Activated CD4-positive, alpha-beta T cell treated with anti-CD3 and anti-CD28 coated beads for 48 hours (primary cell): Measurements from ENCODE around the gene PSMG1.
A peak's percentile ranks its signal among the peaks of the same experiment; 100 is the strongest.
"Not testable (repeated sequence)": the region's sequence is repeated elsewhere in the genome, so short reads cannot be mapped to it uniquely, and the experiment has no call there.

ENCODE experiments used
- DNase-seq: peaks from one replicate; pipeline ENCODE4 v3.0.0-alpha.2; 2020

Gene PSMG1

GRCh38 chr21:39187141-39187540 is 3.9 kb upstream of the PSMG1 start:
- DNase-seq, result no peak

DNA sequence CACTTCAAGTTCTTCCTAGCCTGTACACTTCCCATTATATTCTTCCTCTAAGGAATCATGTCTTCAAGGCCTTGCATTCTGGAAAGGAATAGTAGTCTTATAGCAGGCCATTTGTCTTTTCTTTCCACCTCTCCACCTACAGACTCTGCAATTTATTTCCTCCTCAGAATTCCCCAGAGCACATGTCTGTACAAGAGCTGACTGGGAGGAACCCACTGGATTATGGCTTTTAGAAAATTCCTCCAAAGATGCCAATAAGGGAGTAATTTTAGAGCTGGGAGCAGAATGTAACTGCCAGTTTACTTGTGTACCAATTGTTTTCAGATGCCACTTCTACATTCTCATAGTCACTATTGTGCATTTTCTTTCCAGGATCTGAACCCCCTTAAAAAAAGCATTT is 3.4 kb upstream of the PSMG1 start:
- DNase-seq, result no peak

- no peak for DNase-seq
These were observed 1.9 kb upstream of the PSMG1 start for GRCh38 chr21:39185157-39185556.

DNA sequence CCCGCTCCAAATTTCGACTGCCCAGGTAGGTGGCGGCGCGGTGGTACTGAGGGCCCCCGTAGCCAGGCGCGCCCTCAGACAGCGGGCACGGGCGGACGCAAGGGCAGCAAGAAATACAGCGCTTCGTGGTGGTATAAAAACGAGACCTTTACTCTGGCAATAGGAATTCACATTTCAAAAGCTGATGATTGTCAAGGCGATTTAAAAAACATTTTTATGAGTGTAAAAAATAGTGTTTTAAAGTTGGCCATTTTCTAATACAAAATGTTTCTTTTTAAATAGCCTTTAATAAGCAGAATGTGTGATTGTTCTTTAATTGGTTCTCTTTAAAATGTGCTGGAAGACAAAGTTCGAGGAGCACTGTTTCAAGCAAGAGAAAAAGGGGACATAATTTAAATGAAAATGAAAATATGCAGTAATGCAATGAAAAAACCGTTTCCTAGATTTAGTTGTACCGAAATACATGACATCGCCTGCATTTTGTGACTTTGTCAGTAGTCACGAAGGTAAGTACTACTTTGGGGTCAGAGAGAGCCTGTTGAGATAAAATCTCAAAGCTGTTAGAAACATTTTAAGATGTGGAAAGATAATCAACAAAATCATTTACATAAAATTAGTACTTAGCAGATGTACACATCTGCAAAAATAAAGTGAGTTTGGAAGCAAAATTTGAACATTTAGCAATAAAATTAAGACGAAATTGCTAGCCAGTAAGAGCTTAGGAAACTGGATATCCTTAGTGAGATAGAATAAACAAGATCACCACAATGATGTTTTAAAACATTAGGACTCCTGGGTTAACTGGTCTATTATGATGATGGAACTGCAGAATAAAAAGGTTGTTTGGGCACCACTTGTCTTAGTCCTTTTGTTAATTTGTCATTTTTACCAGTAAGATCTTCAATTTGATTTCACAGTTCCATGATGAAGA is 1.1 kb upstream of the PSMG1 start:
- no peak for DNase-seq

DNA sequence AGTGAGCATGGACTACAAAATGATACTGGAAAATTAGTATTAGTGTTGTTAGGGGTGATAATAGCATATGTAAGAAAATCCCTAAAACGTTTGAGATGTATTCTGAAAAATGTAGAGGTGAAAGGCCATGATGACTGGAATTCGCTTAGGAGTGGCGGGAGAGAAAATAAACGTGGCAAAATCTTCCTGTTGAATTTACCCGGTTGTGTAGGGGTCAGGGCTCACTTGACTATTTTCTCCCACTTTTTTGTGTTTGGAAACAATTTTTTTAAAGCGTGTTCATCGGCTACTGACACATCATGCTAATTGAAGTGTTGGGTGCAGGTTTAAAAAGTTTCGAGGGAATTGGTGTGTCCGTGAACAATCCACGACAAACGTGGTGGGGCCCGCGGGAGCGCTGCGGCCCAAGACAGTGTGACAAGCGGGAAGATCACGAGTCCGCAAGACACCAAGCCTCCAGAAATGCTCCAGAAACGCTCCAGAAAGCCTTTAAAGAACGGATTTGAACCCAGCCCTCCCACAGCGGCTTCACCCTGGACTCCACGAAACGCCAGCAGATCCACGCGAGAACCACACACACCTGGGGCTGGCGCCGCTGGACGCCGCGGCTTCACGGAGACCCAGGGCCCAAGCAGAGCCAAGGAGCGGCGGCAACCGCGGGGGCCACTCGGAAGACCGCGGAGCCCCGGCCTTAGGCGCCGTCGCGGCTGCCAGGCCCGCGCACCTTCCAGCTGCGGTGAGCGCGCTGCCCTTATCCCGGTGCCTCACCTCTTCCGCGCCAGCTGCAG is 573 bp downstream of the PSMG1 start:
- DNase-seq, result peak; percentile 27

DNA sequence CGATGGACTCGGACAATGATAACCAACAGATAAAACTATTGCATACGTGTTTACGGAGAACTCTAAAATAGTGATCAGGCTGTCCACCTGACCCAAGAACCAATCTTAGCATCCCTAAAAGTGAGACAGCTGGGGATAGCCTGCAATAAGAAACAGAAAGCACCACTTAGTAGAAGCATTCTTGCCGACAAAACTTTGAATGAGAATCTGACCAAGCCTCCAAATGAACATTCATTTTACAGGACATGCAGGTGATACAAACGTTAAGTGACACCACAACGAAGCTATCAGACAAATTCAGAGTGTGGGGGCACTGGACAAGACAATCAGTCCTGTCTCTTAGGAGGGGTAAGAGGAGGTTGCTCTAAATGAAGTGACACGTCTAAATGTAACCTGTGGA is 1.2 kb downstream of the PSMG1 start:
- no peak for DNase-seq

DNA sequence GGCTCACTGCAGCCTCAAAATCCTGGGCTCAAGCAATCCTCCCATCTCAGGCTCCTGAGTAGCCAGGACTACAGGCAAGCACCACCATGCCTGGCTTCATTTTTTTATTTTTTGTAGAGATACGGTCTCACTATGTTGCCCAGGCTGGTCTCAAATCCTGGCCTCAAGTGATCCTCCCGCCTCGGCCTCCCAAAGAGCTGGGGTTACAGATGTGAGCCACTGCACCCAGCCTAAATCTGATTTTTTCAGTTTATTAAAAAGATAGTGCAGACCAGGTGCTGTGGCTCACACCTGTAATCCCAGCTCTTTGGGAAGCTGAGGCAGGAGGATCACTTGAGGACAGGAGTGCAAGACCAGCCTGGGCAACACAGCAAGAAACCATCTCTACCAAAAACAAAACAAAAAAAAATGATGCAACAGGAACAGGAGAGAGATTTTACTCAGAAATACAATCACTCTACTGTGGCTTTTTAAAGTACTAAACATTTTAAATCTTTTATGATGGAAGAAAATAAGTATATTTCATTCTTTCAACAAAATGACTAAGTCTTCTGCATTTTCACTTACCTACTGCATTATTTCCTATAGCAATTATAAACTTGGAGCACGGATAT is 1.9 kb downstream of the PSMG1 start:
- no peak for DNase-seq

GRCh38 chr21:39180429-39181019 is 2.7 kb downstream of the PSMG1 start:
- DNase-seq, result no peak

DNA sequence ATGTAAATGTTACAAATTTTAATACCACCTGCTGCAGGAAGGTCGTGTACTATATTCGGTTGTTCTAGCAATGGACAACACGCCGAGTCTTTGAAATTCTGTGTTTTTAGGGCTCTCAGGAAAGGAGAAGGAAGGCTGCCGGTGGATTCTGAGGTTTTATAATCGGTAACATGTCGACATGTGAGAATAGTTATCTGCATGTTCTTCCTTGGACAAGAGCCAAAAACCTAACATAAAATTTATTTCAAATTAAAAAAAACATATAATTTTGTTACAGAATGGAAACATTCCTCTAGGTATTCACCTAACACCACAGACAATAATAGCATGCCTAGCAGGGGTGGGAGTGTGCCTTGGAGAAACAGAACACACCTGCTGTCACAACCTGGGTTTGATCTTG is 4.8 kb downstream of the PSMG1 start:
- no peak for DNase-seq

GRCh38 chr21:39176271-39176709 is 7.0 kb downstream of the PSMG1 start:
- DNase-seq, result no peak

GRCh38 chr21:39175665-39176064 is 7.6 kb downstream of the PSMG1 start:
- no peak for DNase-seq

GRCh38 chr21:39175154-39175553 is 8.1 kb downstream of the PSMG1 start:
- DNase-seq, result no peak

- no peak for DNase-seq
These were observed 9.3 kb downstream of the PSMG1 start for GRCh38 chr21:39173716-39174680.

DNA sequence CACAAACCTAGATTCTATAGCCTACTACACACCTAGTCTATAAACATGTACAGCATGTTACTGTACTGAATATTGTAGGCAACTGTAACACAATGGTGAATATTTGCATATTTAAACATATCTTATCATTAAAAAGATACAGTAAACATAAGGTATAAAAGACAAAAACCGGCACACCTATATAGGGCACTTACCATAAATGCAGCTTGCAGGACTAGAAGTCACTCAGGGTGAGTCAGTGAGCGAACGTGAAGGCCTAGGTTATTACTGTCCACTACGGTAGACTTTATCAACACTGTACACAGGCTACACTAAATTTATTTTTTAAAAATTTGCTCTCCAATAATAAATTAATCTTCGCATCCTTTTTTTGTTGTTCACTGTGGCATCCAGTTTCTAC is 13.3 kb downstream of the PSMG1 start:
- no peak for DNase-seq

- no peak for DNase-seq
These were observed 14.5 kb downstream of the PSMG1 start for GRCh38 chr21:39168800-39169199.

DNA sequence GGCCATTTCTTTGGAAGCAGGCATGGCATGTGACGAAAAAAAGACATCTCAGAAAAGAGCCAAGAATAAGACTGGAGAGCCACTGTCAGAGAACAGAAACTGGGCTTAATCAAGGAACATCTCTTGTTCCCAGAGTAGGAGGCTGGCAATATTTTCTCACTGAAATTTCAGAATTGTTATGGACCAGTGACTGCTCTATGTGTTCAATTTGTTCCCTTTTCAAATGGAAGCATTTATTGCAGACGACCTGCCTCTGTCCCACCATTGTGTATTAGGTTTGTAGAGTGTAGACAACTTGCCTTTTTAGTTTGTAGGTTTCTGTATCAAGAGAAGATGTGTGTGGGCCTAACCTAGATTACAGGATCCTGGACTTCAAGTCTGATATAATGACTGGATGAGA is 18.7 kb downstream of the PSMG1 start:
- DNase-seq, result no peak

GRCh38 chr21:39161064-39161463 is 22.2 kb downstream of the PSMG1 start:
- no peak for DNase-seq

DNA sequence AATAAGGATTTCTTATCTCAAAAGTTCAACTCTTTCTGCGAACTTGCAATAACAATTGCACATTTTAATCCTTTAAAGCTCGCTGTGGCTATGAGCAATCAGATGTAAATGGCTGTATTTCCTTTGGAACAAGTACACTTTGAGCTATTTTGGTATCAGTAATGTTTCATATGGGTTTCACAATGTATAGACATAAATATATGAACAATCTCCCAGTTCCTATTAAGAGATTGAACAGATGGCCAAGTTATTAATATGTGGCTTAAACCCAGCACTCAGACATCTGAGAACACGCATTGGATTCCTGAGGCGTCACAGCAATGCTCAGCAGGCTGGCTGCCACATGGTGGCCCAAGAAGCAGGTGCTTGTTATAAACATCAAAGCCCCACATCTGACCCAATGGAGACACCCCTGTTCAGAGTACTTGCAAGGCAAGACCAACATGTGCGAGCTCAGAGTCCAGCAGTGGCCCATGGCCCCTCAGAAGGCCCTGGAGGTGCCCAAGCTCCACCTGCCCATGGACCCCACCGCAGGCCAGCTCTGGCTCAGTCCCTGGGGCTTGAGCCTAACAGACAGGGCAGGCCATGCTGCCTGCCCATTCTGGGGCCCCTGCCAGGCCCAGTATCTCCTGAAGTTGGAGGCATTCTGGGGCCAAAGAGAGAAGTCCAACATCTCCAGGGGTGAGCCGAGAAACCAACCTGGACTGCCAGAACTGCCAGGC is 23.7 kb downstream of the PSMG1 start:
- DNase-seq, result no peak

DNA sequence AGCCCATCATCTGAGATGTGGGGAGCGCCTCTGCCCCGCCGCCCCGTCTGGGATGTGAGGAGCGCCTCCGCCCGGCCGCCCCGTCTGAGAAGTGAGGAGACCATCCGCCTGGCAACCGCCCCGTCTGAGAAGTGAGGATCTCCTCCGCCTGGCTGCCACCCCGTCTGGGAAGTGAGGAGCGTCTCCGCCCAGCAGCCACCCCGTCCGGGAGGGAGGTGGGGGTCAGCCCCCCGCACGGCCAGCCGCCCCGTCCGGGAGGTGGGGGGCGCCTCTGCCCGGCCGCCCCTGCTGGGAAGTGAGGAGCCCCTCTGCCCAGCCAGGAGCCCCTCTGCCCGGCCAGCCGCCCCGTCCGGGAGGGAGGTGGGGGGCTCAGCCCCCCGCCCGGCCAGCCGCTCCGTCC is 26.0 kb downstream of the PSMG1 start:
- DNase-seq, result not testable (repeated sequence)

DNA sequence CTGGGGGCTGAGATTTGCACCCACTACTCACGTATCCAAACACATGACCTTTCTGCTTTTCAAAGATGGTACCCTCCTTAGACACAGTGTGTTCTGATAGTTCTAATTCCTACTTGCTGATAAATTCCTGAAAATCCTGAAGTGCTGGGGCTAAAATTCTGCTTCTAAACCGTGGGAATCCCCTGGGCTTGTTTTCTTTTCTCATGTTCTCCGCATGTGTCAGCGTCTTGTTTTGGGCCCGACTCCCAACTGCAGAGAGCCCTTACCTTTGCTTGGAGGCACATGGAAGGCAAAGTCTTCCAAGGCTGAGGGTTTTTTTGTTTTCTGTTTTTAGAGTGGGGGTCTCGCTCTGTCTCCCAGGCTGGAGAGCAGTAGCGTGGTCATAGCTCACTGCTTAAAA is 27.2 kb downstream of the PSMG1 start:
- no peak for DNase-seq

DNA sequence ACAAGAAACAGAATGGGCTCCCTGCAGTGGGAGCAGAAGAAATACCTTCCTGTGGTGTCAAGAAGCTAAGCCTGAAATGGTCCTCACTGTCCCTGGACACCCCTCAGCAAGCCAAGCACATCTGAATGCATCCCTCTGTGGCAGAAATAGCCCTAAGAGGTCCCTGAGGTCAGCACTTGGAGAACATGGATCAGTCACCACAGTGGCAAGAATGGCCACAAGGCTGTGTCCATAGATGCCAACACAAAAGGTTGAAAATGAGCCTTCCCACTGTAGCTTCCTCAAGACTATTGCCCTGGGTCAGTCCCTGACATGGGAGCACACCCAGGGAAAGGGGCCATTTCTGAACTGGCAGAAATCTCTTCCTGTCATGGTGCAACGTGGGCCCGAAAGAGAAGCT is 27.7 kb downstream of the PSMG1 start:
- no peak for DNase-seq
